ENCODE results near the gene TEP1.
"Not testable (repeated sequence)": the region's sequence is repeated elsewhere in the genome, so short reads cannot be mapped to it uniquely, and the experiment has no call there.

TEP1 gene

DNA sequence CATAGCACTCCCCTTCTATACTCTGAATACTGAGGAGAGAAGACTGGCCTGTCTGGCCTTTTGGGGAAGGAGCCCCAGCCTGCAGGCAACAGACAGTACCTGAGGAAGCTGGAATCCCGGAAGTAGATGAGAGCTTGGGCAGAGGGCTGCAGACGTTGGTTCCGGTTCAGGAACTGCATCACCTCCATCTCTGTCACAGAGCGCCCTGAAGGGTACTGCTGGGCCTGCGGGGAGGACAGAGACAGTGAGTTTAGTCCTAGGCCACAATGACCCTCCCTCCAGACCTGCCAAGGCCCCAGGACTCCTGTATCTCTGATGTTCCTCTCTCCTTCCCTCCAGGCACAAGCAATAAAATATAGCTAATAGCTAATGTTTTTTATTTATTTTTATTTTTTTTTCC lies 28.4 kb downstream of the TEP1 start:
- no peak for DNase-seq

DNA sequence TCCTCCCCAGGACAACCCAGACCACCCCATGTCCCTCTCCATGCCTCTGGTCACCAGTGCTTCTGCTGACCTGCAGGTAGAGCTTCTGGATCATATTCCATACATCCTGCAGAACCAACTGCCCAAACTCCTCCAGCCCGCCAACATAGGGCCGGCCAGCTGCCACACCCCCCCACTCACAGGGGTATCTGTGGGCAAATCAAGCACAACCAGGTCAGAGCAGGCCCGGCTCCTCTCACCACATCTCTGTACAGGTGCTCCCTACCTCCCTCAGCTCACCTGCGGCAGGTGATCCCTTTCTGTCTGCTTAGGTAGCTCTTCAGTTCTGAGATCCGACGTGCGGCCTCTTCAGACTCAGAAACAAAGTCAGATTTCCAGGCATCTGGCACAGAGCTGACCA lies 29.0 kb downstream of the TEP1 start:
- DNase-seq: no peak

DNA sequence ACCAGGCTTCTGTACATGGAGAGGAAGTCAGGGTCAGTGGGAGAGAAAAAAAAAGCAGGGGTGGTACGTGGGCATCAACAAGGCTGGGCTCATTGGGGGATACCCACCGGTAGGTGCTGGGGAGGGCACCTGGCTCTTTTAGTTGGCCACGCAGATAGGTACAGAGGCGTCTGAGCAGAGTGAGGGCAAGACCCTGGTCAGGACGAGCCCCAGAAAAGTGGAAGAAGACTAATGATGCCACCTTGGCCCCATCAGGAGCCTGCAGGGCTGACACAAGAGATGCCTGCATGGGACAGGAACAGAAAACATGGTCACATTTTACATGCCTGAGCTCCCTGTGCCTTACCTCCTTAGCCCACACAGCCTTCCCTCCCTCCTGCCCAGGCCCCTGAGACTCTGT lies 29.7 kb downstream of the TEP1 start:
- DNase-seq: no peak

DNA sequence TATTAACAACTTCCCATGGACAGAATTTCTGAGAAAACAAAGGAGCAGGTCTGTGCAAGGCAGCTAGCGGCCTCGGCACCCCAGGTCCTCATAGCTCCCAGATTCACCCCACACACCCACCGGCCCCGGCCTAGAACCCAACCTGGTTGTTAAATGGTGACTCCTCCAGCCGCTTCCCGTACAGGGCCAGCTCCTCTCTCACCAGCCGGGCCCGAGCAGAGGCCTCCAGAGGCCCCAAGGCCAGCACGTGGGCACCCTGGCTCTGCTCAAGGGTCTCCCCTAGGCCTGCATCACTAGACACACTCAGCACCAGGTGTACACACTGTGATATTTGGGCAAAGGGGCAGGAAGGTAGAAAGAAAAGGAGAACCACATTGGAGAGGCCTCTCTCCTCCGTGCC lies 30.3 kb downstream of the TEP1 start:
- DNase-seq: no peak

DNA sequence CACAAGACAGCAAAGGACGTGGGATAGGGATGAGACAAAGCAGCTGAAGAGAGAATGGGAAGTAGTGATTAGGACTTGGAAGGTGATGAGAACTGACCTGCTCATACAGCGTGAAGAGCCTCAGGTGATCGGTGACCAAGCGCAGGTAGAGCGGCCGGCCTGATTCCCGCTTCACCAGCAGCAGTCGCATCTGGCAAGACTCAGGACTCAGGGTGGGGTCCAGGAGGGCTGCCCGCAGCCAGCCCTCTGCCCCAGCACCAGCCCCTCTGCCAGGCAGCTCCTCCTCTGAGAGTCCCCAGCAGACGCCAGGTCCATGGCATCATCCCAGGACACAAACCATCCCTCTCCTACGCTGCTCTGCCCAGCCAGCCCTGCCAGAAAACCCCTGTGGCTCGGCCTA lies 30.8 kb downstream of the TEP1 start:
- no peak for DNase-seq

DNA sequence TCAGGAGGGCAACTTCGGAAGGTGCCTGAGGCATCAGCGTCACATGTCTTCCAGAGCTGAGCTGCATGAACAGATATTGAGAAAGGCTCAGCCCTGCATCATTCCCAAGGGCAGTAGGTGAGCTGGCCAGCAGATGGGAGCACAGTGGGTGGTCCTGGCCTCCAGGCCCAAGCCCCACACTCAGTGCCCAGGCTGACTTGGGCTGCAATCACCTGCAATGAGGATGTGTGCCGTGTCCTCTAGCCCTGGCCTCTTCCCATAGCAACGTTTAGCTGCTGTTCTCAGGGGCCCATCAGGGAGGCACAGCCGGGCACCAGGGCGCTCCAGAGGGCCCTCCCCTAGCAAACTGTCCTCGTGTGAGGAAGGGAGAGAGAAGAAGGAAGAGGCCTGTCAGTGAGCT lies 32.0 kb downstream of the TEP1 start:
- no peak for DNase-seq

DNA sequence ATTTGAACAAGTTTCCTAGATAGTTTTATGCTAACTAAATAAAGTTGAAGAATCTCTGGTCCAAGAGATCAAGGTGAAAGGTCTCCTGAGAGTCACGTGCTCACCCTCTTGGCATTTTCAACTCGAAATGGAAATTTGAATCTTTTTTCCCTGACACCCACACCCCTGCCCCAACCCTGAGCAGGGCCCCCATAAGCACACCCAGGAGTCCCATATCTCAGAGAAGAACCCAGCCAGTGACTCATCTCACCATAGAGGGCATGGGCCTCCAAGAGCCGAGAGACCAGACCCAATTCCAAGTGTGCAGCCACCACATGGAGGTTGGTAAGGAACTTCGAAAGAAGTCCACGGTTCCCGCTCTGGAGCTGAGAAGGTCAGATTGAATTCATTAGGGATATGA lies 32.6 kb downstream of the TEP1 start:
- DNase-seq: no peak

DNA sequence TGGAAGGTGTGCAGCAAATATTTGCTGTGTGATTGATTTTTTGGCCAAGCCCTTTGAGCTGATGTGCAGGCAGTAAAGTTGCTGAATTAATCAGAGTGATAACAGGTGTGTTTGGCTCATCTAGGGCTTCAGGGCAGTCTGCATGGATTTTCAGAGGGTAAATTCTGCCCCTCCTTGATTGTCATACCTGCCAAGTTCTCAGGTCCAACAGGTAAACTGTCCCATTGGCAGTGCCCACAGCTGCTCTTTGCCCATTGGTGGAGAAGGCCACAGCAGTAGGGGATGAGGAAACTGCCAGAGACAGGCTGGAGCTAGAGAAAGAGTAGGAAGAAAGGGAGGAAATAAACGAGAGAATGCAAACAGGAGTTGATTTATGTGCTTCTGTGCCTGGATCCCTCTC lies 33.6 kb downstream of the TEP1 start:
- DNase-seq: no peak

DNA sequence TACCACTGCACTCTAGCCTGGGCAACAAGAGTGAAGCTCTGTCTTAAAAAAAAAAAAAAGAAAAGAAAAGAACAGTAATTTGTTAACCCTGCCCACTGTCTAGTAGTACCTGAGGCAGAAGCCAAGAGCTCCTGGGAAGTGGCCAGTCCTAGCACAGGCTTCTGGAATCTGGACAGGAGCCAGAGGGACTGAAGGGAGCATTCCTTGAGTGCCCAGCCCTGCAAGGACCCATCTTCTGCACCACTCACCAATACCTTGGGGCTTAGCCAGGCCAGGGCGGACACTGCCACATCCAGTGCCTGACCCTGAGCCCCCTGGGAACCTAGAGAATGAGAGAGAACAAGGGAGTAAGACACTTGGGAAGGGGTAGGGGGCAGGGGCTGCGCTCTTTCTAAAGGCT lies 36.1 kb downstream of the TEP1 start:
- no peak for DNase-seq

DNA sequence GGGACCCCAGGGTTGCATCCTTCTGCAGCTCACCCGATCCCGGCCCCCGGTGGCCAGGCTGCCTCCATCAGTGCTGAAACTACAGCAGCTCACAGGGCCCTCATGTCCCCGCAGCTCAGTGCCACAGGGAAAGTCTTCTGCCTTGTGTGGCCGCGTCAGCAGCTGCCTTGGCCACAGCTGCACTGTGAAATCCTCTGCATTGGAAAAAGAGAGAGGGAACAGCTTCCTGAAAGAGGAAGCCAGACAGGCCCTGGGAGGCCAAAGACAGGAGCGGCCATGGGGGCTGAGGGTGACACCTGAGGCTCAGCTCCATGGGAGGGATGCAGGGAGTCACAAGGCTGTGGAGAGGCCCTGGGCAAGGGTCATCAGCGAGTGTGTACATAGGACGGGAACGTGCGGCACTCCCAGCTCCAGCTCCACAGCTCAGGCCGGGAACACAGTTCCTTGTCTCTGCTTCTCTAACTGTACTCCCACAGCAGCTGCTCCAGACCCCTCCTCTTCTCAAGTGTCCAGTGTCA lies 37.2 kb downstream of the TEP1 start:
- no peak for DNase-seq

DNA sequence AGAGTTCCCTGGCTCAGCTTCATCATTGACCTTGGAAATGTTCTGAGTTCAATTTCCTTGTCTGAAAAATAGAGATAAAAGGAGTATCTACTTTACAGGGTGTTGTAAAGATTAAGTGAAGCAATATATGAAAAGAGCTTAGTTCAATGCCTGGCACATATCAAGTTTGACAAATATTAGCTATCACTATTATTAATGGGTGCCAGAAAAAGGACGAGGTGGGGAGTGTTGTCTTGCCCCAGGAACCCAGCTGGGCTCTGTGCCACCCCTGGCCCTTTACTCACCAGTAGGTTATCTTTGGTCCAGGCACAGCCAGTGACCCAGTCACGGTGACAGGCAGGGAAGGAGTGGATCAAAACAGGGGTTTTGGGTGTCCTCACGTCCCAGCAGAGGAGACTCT lies 37.8 kb downstream of the TEP1 start:
- no peak for DNase-seq

DNA sequence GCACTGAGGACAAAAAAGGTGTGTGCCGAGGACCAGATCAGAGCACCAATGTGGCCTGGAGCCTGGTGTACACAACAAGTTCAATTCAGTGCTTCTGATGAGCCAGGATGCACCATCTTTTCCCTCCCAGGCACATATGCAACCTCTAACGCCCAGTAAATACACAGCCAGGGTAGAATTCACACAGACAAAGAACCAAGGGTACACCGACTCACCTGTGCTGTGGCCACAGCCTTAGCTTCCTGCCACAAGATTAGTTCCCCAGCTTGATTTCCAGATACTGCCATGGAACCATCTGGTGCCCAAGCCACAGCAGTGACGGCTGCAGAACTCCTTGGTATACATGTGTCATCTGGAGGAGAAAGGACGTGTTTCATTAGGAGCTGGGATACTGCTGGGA lies 40.5 kb downstream of the TEP1 start:
- no peak for DNase-seq

DNA sequence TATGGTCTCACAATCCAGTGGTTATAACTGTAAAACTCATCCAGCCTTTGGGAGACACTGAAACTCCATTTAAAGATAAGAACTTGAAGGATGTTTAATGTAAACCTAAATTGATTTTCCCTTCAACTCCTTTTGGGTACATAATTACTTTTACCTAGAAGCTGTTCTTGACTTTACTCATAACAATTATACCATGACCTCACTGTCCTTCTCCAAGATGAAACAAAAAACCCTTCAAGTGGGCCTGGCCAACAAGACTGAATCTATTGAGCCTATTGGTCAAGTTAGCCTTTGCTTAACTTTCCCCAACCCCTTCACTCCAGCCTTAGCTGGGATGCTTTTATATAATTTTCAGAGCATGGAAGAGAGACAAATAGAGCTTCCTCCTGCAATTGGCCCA lies 47.4 kb downstream of the TEP1 start:
- DNase-seq: no peak

DNA sequence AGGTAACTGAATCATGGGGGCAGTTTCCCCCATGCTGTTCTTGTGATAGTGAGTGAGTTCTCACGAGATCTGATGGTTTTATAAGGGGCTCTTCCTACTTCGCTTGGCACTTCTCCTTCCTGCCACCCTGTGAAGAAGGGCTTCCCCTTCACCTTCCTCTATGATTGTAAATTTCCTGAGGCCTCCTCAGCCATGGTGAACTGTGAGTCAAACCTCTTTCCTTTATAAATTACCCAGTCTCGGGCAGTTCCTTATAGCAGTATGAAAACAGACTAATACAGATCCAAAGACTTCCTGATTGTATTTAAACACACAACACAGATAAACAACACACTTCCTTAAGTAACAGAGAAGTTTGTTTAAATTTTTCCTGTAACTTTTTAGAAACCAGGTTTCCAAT lies 54.8 kb downstream of the TEP1 start:
- DNase-seq: not testable (repeated sequence)

DNA sequence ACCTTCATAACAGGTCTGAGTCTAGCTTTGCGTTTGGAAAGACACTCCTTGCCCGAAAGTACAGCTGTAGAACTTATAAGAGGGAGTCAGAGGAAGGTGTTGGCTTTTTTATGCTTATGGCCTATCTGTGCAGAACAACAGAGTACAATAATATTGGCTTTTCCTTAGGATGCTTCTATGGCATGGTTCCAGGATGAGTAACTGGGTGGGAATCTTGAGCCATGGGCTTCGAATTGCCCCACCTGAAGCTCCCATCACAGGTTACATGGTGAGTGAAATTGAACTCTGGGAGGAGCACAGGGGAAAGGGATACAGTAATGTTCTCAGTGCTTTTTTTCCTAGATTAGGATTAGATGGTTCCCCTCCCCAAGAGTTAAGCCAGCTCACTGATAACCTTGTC lies 56.9 kb downstream of the TEP1 start:
- DNase-seq: no peak

DNA sequence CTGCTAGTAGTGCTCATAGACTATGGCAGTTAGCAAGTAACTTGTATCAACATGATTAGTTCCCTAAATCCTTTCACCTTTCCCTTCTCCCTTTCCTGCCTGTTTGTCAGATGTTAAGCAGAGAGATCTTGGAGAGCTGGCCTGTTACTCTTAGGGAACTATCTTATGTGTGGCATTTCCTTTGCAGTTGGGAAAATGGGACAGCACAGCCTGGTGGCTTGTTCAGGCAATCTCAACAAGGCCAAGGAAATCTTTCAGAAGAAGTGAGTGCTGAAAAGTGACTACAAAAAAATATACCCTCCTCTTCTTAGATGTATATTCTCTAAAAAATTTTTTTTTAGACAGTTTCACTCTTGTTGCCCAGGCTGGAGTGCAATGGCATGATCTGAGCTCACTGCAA lies 62.4 kb downstream of the TEP1 start:
- no peak for DNase-seq

DNA sequence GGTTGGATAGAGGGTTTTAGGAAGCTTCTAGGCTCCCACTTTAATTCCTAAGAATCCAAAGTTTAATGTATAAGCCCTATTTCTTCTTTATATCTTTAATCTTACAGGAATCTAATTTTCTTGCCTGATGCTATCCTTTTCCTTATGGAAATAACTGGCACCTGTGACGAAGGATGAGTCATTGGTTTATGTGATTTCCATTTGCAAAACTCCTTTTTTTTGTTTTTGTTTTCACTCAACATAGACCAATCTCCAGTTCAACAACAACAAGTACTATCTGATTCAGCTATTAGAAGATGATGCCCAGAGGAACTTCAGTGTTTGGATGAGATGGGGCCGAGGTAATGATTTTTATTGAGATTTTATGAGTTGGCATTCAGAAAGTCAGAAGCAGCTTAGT lies 63.0 kb downstream of the TEP1 start:
- DNase-seq: no peak

DNA sequence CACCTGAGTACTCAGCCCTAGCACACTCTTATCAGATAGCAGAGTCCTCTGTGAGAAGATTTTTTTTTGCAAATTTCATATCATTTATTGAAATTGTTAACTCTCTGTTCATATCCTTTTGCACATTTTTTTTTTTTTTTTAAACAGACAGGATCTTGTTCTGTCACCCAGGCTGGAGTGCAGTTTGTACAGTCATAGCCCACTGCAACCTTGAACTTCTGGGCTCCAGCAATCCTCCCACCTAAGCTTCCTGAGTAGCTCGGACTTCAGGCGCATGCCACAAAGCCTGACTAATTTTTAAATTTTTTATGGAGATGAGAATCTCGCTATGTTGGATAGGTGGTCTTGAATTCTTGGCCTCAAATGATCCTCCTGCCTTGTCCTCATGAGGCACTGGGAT lies 65.6 kb downstream of the TEP1 start:
- no peak for DNase-seq

DNA sequence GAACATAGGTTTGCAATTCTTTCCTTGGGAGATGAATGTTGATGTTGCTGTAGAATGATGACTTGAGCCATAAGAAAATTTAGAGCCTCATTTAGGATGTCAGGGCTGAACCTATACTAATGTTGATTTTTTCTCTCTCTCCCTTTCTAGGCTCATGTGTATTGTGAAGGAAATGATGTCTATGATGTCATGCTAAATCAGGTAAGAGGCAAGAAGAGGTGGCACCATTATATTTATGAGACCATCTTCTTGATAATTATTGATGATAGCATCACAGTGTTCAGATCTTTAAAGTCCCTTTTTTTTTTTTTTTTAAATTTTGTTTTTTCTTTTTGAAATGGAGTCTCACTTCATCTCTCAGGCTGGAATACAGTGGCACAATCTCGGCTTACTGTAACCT lies 66.6 kb downstream of the TEP1 start:
- DNase-seq: no peak

DNA sequence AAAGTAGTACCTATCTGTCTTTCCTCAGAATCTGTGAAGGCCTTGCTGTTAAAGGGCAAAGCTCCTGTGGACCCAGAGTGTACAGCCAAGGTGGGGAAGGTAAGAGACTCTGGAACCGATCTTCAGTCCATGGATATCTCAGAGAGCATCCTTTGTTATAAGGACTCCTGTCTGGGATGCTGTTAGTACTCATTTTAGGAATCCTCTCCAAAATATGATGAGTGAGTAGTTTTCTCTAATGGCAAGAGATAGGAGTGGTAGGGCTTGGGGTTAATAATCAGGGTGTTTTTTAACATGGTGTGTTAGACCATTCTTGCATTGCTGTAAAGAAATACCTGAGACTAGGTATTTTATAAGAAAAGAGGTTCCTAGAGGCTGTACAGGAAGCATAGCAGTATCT lies 67.9 kb downstream of the TEP1 start:
- DNase-seq: no peak

DNA sequence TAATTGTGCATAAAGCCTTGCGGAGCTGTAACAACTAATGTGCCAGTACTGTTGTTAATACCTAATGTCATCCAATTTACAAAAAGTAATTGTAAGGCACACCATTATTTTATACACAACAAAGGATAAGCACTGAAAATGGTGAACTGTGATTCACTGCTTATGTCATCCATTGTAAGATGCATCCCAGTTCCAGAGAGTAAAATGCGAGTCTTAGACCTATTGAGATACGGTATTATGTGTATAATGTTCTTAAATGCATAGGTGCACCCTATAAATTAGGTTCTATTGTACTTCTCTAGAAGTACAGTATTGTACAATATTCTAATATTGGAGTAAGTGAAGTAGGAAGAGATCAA lies 69.5 kb downstream of the TEP1 start:
- DNase-seq: no peak

DNA sequence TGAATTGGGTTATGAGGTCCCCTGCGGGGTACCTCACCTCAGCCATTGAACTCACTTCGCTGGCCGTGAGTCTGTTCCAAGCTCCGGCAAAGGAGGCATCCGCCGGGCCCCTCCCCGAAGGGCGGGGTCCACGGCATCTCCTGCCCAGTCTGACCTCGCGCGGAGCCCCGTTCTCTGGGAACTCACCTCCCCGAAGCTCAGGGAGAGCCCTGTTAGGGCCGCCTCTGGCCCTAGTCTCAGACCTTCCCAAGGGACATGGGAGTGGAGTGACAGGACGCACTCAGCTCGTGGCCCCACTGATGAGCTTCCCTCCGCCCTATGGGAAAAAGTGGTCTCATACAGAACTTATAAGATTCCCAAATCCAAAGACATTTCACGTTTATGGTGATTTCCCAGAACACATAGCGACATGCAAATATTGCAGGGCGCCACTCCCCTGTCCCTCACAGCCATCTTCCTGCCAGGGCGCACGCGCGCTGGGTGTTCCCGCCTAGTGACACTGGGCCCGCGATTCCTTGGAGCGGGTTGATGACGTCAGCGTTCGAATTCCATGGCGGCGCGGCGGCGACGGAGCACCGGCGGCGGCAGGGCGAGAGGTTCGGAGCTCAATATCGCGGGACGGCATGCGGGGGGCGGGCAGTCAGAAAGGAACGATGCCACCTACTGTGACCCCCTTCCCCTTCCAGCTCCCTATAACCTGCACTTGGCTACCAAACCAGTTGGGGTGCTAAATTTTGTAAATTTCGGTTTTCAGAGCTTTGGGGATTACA lies 70.0 kb downstream of the TEP1 start, which contains the start of gene PARP2:
PARP2 (plus strand) TSS at position 544 of the 770 bp plus-strand sequence; CDS start at position 551, 7 bp downstream.
- peak; percentile 98 to 100 for DNase-seq

DNA sequence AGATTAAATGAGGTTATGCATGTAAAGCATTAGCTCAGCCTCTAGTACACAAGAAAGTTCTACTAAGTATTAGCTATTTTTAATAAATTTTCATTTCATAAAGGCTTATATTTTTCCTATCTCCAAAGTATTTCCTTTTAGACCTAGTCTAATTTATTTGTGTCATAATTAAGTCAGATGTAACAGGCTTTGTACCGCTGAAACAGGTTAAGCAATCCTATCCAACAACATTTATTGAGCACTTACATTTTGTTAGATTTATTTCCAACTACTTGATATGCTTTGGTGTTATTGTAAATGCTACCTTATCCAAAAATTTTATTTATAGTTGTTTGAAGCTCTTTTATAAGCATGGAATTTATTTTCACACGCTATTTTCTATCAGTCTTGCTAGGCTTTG lies 71.7 kb downstream of the TEP1 start:
- no peak for DNase-seq

DNA sequence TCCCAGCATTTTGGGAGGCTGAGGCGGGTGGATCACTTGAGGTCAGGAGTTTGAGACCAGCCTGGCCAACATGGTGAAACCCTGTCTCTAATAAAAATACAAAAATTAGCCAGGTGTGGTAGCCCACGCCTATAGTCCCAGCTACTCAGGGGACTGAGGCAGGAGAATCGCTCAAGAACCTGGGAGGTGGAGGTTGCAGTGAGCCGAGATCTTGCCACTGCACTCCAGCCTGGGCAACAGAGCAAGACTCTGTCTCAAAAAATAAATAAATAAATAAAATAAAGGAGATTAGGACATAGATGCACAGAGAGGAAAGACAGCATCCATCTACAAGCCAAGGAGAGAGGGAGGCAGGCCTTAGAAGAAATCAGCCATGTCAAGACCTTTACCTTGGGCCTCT lies 72.3 kb downstream of the TEP1 start:
- not testable (repeated sequence) for DNase-seq

DNA sequence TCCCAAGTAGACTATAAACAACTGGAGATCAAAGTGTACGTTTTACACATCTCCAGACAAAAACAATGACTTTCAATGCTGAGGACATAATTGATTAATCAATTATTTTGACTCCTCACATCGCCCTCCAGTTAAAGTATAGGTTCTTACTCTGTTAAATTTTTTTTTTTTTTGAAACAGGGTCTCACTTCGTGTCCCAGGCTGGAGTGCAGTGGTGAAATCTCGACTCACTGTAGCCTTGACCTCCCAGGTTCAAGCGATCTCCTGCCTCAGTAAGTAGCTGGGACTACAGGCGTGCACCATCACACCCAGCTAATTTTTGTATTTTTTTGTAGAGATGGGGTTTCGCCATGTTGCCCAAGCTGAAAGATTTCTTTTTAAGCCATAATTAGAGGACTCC lies 79.3 kb downstream of the TEP1 start:
- DNase-seq: no peak
